Activated CD8-positive, alpha-beta T cell treated with anti-CD3 and anti-CD28 coated beads, Interleukin-2, amount 10 ng/mL, durations not matched to agents 7 days and 5 days (primary cell): ENCODE results near the gene DSCAML1. TPM values are rescaled to one million over a fixed set of nuclear protein-coding genes. Genes with fewer than 3 reads are reported as not detected.

ENCODE experiments used
- ATAC-seq: fragments of 150-1000 bp; cut with Tn5 transposase; one replicate; pipeline ENCODE4 v1.10.0; 2021; ENCODE audit warnings: moderate library complexity
- CTCF ChIA-PET: fragments of 350-600 bp; sonication (Branson Sonifier 250); formaldehyde crosslinking; loops from one replicate; lab custom pipeline; 2021; ENCODE audit warnings: antibody characterized with exemption; lab: Charles Lee
- POLR2A ChIA-PET: fragments of 350-600 bp; sonication (Branson Sonifier 250); formaldehyde crosslinking; loops from one replicate; lab custom pipeline; 2021; ENCODE audit warnings: antibody characterized with exemption; lab: Charles Lee
- DNase-seq: peaks from one replicate; pipeline ENCODE4 v3.0.0-alpha.2; 2020
- H3K27ac Mint-ChIP-seq: one replicate; pipeline ENCODE4 v1.8.0; 2021; ENCODE audit warnings: mild to moderate bottlenecking, mixed read lengths
- H3K27me3 Mint-ChIP-seq: one replicate; pipeline ENCODE4 v1.8.0; 2021; ENCODE audit warnings: low read depth, mixed read lengths
- H3K36me3 Mint-ChIP-seq: one replicate; pipeline ENCODE4 v1.8.0; 2021; ENCODE audit warnings: low read depth, mixed read lengths
- H3K4me1 Mint-ChIP-seq: one replicate; pipeline ENCODE4 v1.8.0; 2021; ENCODE audit warnings: low read depth, mixed read lengths
- H3K4me3 Mint-ChIP-seq: one replicate; pipeline ENCODE4 v1.8.0; 2021; ENCODE audit warnings: mild to moderate bottlenecking, mixed read lengths
- H3K9me3 Mint-ChIP-seq: one replicate; pipeline ENCODE4 v1.8.0; 2022; ENCODE audit warnings: mixed read lengths; ENCODE audit not compliant: insufficient read depth
- total RNA-seq, 2 experiments: library from RNA; stranded (reverse); gene quantifications; one replicate each; pipeline ENCODE4 v1.2.3, GENCODE V29; 2021

Gene DSCAML1
- total RNA-seq, 2 experiments from 2014 or later: 0.16 to 0.37 TPM

DNA sequence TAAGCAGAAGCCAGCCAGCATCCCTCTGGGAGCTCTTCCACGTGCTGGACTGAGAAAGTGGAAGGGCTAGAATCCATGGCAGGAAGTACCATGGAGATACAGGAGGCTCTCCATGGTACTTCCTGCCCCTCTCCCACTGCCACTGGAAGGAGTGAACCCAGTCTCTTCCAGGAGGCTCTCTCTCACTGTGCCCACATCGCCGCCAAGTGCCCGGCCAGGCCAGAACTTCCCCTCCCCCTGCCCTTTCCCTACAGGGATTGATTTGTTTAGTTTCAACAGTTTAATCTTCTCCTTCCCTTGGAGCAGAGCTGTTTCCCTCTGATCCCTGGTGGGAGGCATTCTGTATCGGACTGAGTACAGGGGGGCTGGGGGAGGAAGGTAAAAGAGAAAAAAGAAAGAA lies 133.6 kb downstream of the DSCAML1 start:
- H3K27ac Mint-ChIP-seq: no peak overlapping the region
- ATAC-seq: no peak
- POLR2A ChIA-PET: no interaction called here
- CTCF ChIA-PET: no interaction called here
- peaks cover 4% of the 10 kb centered on the region for H3K4me1 Mint-ChIP-seq
- no peak overlapping the region for H3K4me3 Mint-ChIP-seq
- no peaks in the 10 kb centered on the region for H3K36me3 Mint-ChIP-seq
- H3K27me3 Mint-ChIP-seq: peaks cover 2% of the 10 kb centered on the region
- H3K9me3 Mint-ChIP-seq: no peaks in the 10 kb centered on the region
- DNase-seq: no peak

DNA sequence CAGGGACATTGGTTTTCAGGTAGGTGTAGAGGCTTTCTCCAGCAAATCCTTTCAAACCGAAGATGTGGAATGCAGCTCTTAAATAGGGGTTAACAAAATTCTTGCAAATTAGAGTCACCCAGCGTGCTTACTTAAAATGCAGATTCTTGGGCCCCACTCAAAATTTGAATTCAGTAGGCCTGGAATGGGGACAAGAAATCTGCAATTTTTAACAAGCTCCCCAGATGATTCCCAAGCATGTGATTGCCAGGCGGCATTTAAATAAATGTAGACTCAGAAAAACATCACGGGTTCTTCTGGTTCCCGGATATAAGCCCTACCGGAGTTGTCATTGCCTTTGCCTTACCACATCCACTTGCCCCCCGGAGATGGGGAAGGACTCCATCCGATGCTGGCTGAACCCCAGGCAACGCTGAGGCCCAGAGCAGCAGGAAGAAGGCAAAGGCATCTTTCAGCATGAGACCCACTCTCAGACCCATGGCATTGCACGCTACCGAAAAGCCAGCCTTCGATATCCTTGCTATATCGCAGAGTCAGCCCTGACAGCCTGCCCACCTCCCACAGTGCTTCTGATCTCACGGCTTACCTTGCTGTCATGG lies 134.2 kb downstream of the DSCAML1 start:
- Mint-ChIP-seq H3K27me3 (peaks cover 2% of the 10 kb centered on the region), H3K27ac (no peak overlapping the region), H3K4me1 (peaks cover 4% of the 10 kb centered on the region), H3K36me3 (no peaks in the 10 kb centered on the region), H3K9me3 (no peaks in the 10 kb centered on the region), H3K4me3 (no peak overlapping the region)
- CTCF ChIA-PET: no interaction called here
- POLR2A ChIA-PET: no interaction called here
- no peak for ATAC-seq
- no peak for DNase-seq

DNA sequence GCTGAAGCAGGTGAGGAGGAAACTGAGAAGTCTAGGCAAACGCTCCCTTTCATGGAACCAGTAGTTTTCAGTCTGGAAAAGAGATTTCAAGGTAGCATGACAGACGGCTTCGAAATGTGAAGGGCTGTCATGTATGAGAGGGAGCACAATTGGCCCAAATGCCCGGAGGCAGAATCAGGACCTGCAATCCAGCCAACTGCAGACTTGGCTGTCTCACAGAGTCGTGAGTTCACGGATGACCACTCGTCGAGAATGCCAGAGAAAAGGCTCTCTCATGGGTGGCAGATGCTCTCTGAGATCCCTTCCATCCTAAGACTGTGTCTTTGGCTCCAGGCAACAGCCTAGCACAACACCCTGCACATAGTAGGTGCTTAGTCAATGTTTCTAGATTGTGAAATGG lies 134.8 kb downstream of the DSCAML1 start:
- no peak for DNase-seq
- no peak for ATAC-seq
- no peak overlapping the region for H3K4me3 Mint-ChIP-seq
- H3K27ac Mint-ChIP-seq: no peak overlapping the region
- ChIA-PET POLR2A (no interaction called here), CTCF (no interaction called here)
- peaks cover 2% of the 10 kb centered on the region for H3K27me3 Mint-ChIP-seq
- no peaks in the 10 kb centered on the region for H3K36me3 Mint-ChIP-seq
- peaks cover 4% of the 10 kb centered on the region for H3K4me1 Mint-ChIP-seq
- H3K9me3 Mint-ChIP-seq: no peaks in the 10 kb centered on the region

DNA sequence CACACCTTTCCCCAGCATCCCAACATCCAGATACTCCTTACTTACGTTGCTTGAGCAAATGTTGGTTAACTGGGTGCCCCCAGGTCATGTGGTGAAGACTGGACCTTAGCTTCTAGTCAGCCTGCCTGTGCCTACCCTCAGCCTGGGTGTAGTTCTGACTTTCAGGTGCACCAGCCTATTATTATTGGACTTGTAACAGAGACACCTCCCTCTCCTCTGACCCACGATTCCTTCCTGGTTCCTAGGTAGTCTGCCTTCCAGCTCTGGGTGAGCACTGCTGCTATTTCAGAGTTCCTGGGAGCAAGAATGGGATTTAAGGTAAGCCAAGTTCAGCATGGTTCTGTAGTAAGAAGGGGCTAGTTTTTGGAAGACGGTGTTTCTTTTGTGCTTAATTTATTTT lies 138.2 kb downstream of the DSCAML1 start:
- peaks cover 2% of the 10 kb centered on the region for H3K27me3 Mint-ChIP-seq
- H3K4me1 Mint-ChIP-seq: no peaks in the 10 kb centered on the region
- H3K4me3 Mint-ChIP-seq: no peak overlapping the region
- no peaks in the 10 kb centered on the region for H3K36me3 Mint-ChIP-seq
- H3K9me3 Mint-ChIP-seq: no peaks in the 10 kb centered on the region
- POLR2A ChIA-PET: no interaction called here
- DNase-seq: no peak
- no peak for ATAC-seq
- H3K27ac Mint-ChIP-seq: no peak overlapping the region
- CTCF ChIA-PET: interaction anchor here (2.1 kb wide), 1 partner anchor 232 kb away, joined by 7 read pairs; no protein-coding TSS in a partner anchor

DNA sequence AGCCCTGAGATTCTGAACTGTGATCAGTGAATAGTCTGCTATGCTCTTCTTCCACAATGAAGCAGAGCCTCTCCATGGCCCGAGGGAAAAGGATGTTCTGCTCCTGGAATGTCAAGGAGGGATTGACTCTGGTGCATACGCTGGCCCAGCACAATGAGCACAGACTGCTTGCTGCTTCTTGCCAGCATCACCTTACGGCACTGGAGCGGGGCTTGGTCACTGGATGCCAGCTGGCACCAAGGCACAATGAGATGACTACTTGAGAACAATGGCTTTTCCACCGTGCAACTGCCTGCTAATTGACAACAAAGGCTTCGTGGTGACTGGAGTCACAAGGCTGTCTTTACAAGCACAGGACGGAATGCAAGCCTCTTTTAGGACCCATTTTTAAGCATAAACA lies 139.2 kb downstream of the DSCAML1 start:
- Mint-ChIP-seq H3K36me3 (no peaks in the 10 kb centered on the region), H3K4me1 (no peaks in the 10 kb centered on the region), H3K27me3 (no peaks in the 10 kb centered on the region), H3K9me3 (no peaks in the 10 kb centered on the region), H3K4me3 (no peak overlapping the region), H3K27ac (no peak overlapping the region)
- CTCF ChIA-PET: no interaction called here
- POLR2A ChIA-PET: no interaction called here
- DNase-seq (no peak), ATAC-seq (no peak)

DNA sequence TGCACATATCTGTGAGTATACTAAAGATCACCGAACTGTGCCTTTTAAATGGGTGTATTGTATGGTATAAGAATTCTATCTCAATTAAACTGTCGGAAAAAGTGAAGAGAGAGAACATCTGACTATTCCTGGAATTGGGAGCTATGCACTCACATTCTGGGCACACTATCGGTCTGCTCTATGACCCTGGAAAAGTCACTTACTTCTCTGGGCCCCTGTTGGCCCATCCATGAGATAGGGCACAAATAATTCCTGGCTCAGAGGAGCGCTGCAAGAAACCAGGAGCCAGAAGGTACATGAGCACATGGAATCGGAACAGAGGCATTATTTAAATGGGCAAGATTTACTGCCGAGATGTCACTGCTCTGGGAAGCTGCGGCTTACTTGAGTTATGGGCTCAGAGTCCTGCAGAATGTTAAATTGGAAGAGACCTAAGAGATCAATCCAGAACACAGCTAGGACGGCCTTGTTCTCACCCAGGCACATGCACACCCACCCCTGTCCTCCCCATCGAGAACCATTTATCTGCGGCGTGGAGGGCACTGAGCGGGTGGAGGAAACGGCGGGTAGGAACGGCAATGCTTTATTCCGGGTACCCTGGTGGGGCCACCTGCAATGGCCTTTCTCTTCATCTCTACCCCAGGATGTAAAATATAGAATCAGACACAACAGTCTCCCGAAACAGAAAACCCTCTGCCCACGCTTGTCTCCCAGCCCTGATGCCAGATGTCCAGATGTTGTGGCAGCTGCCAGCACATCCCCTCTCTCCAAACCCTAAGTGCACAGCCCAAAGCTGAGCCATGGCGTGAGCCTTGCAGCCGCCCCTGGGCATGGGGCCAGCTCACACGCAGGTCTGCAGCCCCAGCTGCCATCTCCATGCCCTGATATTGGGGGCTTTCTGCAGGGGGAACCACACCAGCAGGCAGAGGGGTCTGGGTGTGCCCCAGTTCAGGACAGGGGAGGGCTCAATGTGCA lies 142.4 kb downstream of the DSCAML1 start:
- Mint-ChIP-seq H3K36me3 (no peaks in the 10 kb centered on the region), H3K4me3 (no peak overlapping the region), H3K27me3 (no peaks in the 10 kb centered on the region), H3K27ac (no peak overlapping the region), H3K4me1 (no peaks in the 10 kb centered on the region), H3K9me3 (no peaks in the 10 kb centered on the region)
- ATAC-seq (no peak), DNase-seq (no peak)
- CTCF ChIA-PET: interaction anchor here (2.4 kb wide), 1 partner anchor 228 kb away, joined by 8 read pairs; no protein-coding TSS in a partner anchor
- POLR2A ChIA-PET: no interaction called here

DNA sequence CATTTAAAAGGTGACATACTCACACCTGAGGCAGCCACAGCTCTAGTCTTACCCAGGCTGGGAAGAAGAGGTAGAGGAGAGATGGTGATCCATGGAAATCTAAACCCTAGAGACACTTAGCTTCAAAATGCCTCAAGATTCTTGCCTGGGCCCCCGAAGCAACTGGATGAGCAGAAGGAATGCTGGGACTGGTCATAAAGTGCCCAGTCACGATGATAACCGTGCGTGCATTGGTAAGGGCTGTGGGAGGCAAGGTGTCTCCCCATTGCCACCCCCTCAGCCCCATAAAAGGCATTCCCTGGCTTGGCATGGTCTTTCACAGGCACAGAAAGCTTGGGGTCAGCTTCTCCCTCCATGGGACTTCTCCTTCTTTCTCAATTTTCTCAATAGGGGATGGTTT lies 144.5 kb downstream of the DSCAML1 start:
- DNase-seq (no peak), ATAC-seq (no peak)
- ChIA-PET CTCF (interaction anchor here (2.4 kb wide), 1 partner anchor 226 kb away, joined by 8 read pairs; no protein-coding TSS in a partner anchor), POLR2A (no interaction called here)
- no peaks in the 10 kb centered on the region for H3K27me3 Mint-ChIP-seq
- no peaks in the 10 kb centered on the region for H3K9me3 Mint-ChIP-seq
- H3K4me1 Mint-ChIP-seq: no peaks in the 10 kb centered on the region
- H3K36me3 Mint-ChIP-seq: no peaks in the 10 kb centered on the region
- no peak overlapping the region for H3K27ac Mint-ChIP-seq
- no peak overlapping the region for H3K4me3 Mint-ChIP-seq

DNA sequence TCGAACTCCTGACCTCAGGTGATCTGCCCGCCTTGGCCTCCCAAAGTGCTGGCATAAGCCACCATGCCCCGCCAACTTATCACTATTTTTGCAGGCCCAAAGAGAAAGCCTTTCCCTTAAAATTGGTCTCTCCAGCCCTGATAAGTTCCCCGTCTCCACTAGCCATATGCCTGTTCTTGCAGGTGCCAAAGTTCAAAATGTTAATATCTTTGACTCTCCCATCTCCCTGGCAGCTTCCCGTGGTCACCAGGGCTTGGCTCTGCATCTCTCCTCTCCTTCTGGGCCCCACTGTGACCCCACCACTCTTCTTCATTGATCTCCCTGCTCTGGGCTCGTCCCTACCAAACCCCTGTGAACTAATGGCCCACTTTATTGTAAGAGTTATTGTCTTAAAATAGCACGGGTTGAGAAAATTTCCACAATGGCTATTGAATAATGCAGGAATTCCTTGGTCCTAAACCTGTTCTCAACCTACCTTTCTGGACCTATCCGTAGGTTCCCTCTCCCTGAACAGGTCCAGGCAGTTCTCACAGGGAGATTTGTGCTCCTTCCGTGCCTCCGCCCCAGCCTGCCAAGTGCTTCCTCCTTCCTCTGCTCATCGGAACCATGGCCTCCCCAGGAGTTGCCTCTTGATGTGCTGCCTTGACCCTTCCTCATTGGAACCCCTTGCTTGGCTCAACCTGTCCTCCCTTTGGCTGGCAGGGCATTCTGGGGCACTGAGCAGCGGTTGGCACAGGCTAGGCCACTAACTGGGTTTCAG lies 147.5 kb downstream of the DSCAML1 start:
- H3K36me3 Mint-ChIP-seq: no peaks in the 10 kb centered on the region

DNA sequence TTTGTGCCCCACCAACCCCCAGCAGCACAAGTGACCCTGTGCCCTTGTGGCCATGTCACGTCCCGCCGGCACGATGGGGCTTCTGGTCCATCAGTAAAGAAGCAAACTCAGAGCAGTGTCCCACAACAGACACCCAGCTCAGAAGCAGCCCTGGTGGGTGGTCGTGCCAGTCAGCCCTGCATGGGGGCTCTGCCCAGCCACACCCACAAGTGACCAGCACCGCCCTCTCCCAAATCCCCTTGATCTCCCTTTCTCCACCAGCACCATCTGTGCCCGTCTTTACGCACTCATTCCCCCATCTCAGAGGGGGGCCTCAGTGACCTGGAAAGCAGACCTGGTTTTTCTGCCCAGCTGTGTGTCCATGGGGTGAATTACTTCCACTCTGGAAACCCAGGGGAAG lies 149.1 kb downstream of the DSCAML1 start:
- Mint-ChIP-seq H3K4me1 (no peaks in the 10 kb centered on the region), H3K4me3 (no peak overlapping the region), H3K36me3 (no peaks in the 10 kb centered on the region), H3K27me3 (no peaks in the 10 kb centered on the region), H3K27ac (no peak overlapping the region), H3K9me3 (no peaks in the 10 kb centered on the region)
- no peak for DNase-seq
- POLR2A ChIA-PET: no interaction called here
- CTCF ChIA-PET: no interaction called here
- ATAC-seq: no peak

More for the DNA sequence above, 147.5 kb downstream of the DSCAML1 start:
- Mint-ChIP-seq H3K4me1 (no peaks in the 10 kb centered on the region), H3K27ac (no peak overlapping the region), H3K4me3 (no peak overlapping the region), H3K9me3 (no peaks in the 10 kb centered on the region), H3K27me3 (no peaks in the 10 kb centered on the region)
- ChIA-PET CTCF (no interaction called here), POLR2A (no interaction called here)
- no peak for ATAC-seq
- DNase-seq: no peak

DNA sequence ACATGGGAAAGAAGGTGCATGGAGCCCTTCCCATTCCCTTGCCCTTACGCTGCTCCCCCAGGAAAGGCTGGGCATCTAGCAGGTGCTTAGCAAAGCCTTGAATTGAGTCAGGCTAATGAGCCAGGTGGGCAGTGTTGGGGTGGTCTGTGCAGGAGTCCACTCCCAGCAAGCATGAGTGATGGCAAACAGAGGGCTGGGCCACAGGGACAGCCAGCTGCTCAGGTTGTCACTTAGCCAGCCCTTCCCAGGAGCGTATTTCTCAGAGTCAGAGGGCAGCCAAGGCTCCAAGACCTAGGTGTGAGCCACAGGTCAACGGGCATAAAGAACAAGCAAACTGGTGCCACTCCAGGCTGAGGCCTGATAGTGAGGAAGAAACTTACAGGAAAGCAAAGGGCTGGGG lies 149.8 kb downstream of the DSCAML1 start:
- Mint-ChIP-seq H3K9me3 (no peaks in the 10 kb centered on the region), H3K4me3 (no peak overlapping the region), H3K27me3 (no peaks in the 10 kb centered on the region), H3K4me1 (no peaks in the 10 kb centered on the region), H3K36me3 (no peaks in the 10 kb centered on the region), H3K27ac (no peak overlapping the region)
- ChIA-PET POLR2A (no interaction called here), CTCF (interaction anchor here (0.6 kb wide), 1 partner anchor 221 kb away, joined by 3 read pairs; no protein-coding TSS in a partner anchor)
- ATAC-seq (no peak), DNase-seq (no peak)

DNA sequence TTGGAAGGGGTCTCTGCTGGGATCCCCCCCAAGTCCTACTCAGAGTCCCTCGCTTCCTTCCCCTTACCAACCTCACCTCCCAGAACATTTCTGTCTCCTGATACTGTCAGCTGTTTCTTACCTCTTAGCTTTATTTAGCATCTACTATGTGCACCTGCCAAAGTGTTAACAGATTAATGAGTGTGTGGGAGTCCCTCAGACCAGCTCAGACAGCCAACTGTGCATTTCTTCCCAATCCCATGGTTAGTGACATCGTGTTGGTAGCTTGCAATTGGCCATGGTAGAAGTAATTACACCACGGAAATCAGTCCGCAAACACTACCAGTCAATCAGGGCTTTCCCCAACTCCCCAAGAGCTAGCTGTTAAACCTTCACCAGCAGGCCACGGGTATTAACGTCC lies 150.6 kb downstream of the DSCAML1 start:
- Mint-ChIP-seq H3K36me3 (no peaks in the 10 kb centered on the region), H3K9me3 (no peaks in the 10 kb centered on the region), H3K27me3 (no peaks in the 10 kb centered on the region), H3K4me3 (no peak overlapping the region), H3K27ac (no peak overlapping the region), H3K4me1 (no peaks in the 10 kb centered on the region)
- ChIA-PET POLR2A (interaction anchor here (0.9 kb wide), 1 partner anchor 345 kb away, joined by 5 read pairs; no protein-coding TSS in a partner anchor), CTCF (interaction anchor here (0.6 to 1.0 kb wide), 2 partner anchors 220 kb away, joined by 3 to 4 read pairs; no protein-coding TSS in a partner anchor)
- no peak for DNase-seq
- ATAC-seq: no peak
